Progenitor cell of endocrine pancreas (in vitro differentiated cells): ENCODE results near the gene MAP2K1. TPM values are rescaled to one million over a fixed set of nuclear protein-coding genes. Genes with fewer than 3 reads are reported as not detected.

Source experiments
- DNase-seq: peaks from one replicate; pipeline ENCODE4 v3.0.0; 2021; ENCODE audit warnings: low spot score; ENCODE audit not compliant: unreplicated experiment
- H3K27ac Mint-ChIP-seq: 2 replicates; pipeline ENCODE4 v1.8.0; 2021; ENCODE audit warnings: mild to moderate bottlenecking, moderate library complexity, mixed read lengths
- H3K27me3 Mint-ChIP-seq: 2 replicates; pipeline ENCODE4 v1.8.0; 2021; ENCODE audit warnings: mixed read lengths
- H3K36me3 Mint-ChIP-seq: 2 replicates; pipeline ENCODE4 v1.8.0; 2022; ENCODE audit warnings: mixed read lengths; ENCODE audit not compliant: insufficient read depth
- H3K4me1 Mint-ChIP-seq: 2 replicates; pipeline ENCODE4 v1.8.0; 2021; ENCODE audit warnings: low read depth, mixed read lengths
- H3K4me3 Mint-ChIP-seq: 2 replicates; pipeline ENCODE4 v1.8.0; 2021; ENCODE audit warnings: low read depth, mild to moderate bottlenecking, moderate library complexity, mixed read lengths
- H3K9me3 Mint-ChIP-seq: 2 replicates; pipeline ENCODE4 v1.8.0; 2021; ENCODE audit warnings: low read depth, mixed read lengths
- total RNA-seq: library from RNA; stranded (reverse); gene quantifications from 2 replicates; pipeline ENCODE4 v1.2.1, GENCODE V29; 2021
- TF ChIP-seq, protein P1 (sequence below): fragments of 200-600 bp; sonication (generic); IDR thresholded peaks from one replicate; pipeline ENCODE4 v1.5.0; 2021; ENCODE audit warnings: antibody characterized with exemption, mild to moderate bottlenecking; ENCODE audit not compliant: unreplicated experiment

MAP2K1 gene
- total RNA-seq, 1 donor from 2014 or later, result 28.6 TPM

DNA sequence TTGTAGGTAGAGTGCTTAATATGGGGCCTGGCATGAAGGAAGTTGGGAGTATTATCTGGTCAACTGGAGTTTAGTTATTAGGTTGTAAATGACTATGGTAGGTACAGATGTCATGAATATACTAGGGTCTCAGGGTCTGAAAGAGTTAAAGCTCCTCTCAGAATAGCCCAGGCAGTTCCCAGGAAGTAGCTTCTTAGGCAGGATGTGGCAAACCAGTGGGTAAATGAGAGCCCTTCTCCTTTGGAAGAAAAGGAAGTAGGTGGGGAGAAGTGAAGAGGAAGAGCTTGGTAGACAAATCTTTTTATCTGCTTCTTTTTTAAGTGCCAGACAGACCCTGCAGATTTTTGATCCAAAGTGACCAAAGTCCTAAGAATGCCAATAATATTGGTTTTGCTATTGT is 24.5 kb downstream of the MAP2K1 start:
- peaks cover 7% of the 10 kb centered on the region for H3K9me3 Mint-ChIP-seq
- no peaks in the 10 kb centered on the region for H3K27me3 Mint-ChIP-seq
- H3K36me3 Mint-ChIP-seq, result peaks cover 3% of the 10 kb centered on the region
- H3K4me1 Mint-ChIP-seq, result peaks cover 3% of the 10 kb centered on the region
- TF ChIP-seq, protein P1, sequence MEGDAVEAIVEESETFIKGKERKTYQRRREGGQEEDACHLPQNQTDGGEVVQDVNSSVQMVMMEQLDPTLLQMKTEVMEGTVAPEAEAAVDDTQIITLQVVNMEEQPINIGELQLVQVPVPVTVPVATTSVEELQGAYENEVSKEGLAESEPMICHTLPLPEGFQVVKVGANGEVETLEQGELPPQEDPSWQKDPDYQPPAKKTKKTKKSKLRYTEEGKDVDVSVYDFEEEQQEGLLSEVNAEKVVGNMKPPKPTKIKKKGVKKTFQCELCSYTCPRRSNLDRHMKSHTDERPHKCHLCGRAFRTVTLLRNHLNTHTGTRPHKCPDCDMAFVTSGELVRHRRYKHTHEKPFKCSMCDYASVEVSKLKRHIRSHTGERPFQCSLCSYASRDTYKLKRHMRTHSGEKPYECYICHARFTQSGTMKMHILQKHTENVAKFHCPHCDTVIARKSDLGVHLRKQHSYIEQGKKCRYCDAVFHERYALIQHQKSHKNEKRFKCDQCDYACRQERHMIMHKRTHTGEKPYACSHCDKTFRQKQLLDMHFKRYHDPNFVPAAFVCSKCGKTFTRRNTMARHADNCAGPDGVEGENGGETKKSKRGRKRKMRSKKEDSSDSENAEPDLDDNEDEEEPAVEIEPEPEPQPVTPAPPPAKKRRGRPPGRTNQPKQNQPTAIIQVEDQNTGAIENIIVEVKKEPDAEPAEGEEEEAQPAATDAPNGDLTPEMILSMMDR, result no peak
- no peak for DNase-seq
- no peak overlapping the region for H3K4me3 Mint-ChIP-seq
- no peak overlapping the region for H3K27ac Mint-ChIP-seq

DNA sequence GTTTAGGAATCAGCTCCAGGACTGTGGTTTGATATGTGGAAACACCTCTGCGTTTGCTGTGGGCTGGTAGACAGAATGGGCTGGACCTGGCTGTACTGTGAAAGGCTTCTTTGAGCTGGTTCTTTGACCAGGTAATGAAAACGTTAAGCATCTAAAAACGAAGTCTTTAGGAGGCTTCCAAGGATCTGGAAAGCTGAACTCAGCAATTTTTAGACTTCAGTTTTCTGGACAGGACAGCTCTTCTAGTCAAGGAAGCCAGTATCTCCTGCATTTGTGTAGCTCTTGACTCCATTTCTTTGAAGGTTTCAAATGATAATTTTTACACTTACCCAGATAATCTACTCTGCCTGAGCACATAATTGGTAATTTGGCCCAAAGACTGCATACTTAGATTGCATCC is 25.5 kb downstream of the MAP2K1 start:
- Mint-ChIP-seq H3K4me1 (peaks cover 3% of the 10 kb centered on the region), H3K9me3 (peaks cover 7% of the 10 kb centered on the region), H3K36me3 (peaks cover 3% of the 10 kb centered on the region), H3K4me3 (no peak overlapping the region), H3K27ac (no peak overlapping the region), H3K27me3 (no peaks in the 10 kb centered on the region)
- no peak for DNase-seq
- TF ChIP-seq, protein P1, result no peak

DNA sequence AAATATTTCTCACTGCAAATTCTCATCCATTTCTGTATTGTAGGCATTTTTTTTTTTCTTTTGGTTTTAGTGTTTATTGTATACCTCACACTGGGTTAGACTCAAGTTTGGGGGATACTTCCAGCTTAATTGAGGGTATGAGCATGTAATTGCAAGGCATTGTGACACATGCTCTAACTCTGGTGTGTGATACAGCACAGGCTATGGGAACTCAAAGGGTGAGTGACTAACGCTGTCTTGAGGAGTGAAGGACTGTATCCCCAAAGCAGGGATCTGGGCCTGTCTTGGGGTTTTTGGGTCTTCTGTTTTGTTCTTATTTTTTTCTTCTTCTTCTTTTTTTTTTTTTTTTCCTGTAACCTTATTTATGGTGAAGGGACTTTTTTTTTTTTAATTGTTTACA is 26.9 kb downstream of the MAP2K1 start:
- Mint-ChIP-seq H3K36me3 (peaks cover 3% of the 10 kb centered on the region), H3K4me1 (peaks cover 3% of the 10 kb centered on the region), H3K27me3 (no peaks in the 10 kb centered on the region), H3K27ac (no peak overlapping the region), H3K4me3 (no peak overlapping the region), H3K9me3 (peaks cover 7% of the 10 kb centered on the region)
- no peak for DNase-seq
- TF ChIP-seq, protein P1, result no peak

DNA sequence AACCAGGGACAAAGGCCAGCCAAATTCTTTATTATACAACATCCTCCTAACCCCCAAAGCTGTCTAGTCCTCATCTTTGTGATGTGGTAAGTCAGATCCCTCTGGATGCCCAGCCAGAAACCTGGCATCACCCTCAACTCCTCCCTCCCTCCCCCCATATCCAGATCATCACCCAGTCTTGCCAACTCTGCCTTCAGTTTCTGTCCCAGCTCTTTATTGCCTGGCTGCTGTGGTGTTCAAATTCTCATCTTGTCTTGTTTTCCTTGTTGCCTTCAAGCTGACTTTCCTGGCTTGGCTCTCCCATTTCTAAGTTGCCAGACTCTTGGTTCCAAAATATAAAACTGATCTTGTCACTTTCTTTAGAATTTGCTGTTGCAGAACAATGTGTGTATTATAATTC is 28.6 kb downstream of the MAP2K1 start:
- Mint-ChIP-seq H3K27ac (no peak overlapping the region), H3K4me3 (no peak overlapping the region), H3K9me3 (peaks cover 7% of the 10 kb centered on the region), H3K4me1 (peaks cover 1% of the 10 kb centered on the region), H3K27me3 (no peaks in the 10 kb centered on the region), H3K36me3 (peaks cover 4% of the 10 kb centered on the region)
- DNase-seq, result no peak
- TF ChIP-seq, protein P1, result no peak

DNA sequence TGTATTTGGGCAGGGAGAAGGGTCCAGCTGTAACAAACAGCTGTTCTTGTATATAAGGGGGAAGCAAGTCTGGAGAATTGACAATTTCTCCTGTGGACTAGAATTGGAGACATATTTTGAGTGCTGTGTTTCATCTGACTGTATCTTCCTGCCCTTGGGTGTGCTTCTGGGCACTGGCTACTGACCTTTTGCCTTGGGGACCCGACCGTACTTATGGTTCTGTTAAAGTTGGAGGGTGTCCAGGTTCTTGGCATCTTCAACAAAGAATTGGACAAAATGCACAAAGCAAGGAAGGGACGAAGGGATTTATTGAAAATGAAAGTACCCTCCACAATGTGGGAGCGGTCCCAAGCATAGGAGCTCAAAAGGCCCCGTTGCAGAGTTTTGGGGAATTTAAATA is 31.0 kb downstream of the MAP2K1 start:
- Mint-ChIP-seq H3K36me3 (peaks cover 7% of the 10 kb centered on the region), H3K4me3 (no peak overlapping the region), H3K9me3 (peaks cover 10% of the 10 kb centered on the region), H3K27ac (no peak overlapping the region), H3K4me1 (no peaks in the 10 kb centered on the region), H3K27me3 (no peaks in the 10 kb centered on the region)
- TF ChIP-seq, protein P1, result no peak
- DNase-seq, result no peak
